ENCODE measurements around the gene MAMSTR. TPM values are rescaled to one million over a fixed set of nuclear protein-coding genes. Genes with fewer than 3 reads are reported as not detected.
A peak's percentile ranks its signal among the peaks of the same experiment; 100 is the strongest.
"Not testable (repeated sequence)": the region's sequence is repeated elsewhere in the genome, so short reads cannot be mapped to it uniquely, and the experiment has no call there.

MAMSTR gene
- 1 to 10 TPM in 1 of 2 donors, under 1 TPM in 1; 0.96 to 1.6 TPM for polyA plus RNA-seq

DNA sequence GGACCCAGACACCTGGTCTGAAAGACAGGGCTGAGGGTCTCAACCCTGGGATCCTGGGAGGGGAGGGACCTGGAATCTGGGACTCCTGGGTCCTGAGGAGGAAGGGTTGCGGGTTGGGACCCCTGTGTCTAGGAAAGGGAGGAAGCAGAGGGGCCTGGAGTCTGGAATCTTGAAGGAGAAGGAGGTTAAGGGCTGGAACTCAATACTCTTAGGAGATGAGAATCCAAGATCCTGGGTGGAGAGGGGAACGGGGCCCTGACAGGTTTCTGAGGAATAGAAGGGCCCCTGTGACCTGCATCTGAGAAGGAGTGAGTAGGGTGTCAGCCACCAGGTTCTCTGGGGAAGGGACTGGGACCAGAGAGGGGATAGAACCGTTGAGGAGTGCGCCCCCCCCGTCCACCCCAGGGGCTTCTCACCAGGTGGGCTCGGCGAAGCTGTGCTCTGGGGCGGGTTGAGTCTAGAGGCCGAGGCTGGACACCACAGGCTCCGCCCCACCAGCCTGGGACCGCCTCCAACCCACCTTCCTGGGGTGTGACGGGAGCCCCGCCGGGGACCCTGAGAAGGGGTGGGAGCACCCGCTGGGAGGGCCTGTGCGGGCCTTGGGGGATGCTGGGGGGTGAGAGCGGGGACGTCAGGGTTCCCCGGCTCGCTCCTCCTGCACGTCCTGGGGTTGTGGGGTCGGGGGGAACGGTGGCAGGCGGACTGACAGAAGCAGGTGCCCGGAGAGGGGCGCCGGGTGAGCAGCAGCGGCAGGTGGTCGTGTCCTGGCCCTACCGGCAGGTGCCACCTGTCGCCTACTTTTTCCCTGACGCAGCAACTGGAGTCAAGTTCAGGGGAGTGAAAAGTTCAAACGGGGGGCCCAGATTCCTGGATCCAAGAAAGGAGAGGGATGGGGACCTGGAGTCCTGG, at the start of gene MAMSTR:
MAMSTR (minus strand) TSS at position 463 of the 909 bp plus-strand sequence. CDS start 694 bp downstream, outside the sequence.
- 70 to 73% methylated on average over 32 to 33 of the region's 33 CpGs for WGBS, 2 donors
- Histone ChIP-seq H3K36me3 (ENCODE audit: control insufficient read depth in 2 of 2, insufficient read depth in 2 of 2, low read length in 1 of 2) (peaks cover 0 to 2% of the 10 kb centered on the region in 2 donors), H3K27ac (ENCODE audit: low read depth in 2 of 2, low read length in 1 of 2) (peak within 1 kb of the TSS; percentile 91 to 93), H3K4me1 (ENCODE audit: control insufficient read depth in 2 of 2, insufficient read depth in 2 of 2, low read length in 1 of 2) (peaks cover 6 to 21% of the 10 kb centered on the region in 2 donors), H3K4me3 (ENCODE audit: low read depth in 1 of 2, low read length in 2 of 2) (peak within 1 kb of the TSS; percentile 48 to 61), H3K9me3 (ENCODE audit: control insufficient read depth in 2 of 2, insufficient read depth in 1 of 2, low read depth in 1 of 2, low read length in 1 of 2) (no peaks in the 10 kb centered on the region), H3K27me3 (ENCODE audit: control insufficient read depth in 1 of 2, insufficient read depth in 2 of 2, low read length in 2 of 2) (no peaks in the 10 kb centered on the region)

- Histone ChIP-seq H3K4me3 (ENCODE audit: low read depth in 1 of 2, low read length in 2 of 2) (no peak overlapping the region), H3K36me3 (ENCODE audit: control insufficient read depth in 2 of 2, insufficient read depth in 2 of 2, low read length in 1 of 2) (no peaks in the 10 kb centered on the region), H3K9me3 (ENCODE audit: control insufficient read depth in 2 of 2, insufficient read depth in 1 of 2, low read depth in 1 of 2, low read length in 1 of 2) (no peaks in the 10 kb centered on the region), H3K27ac (ENCODE audit: low read depth in 2 of 2, low read length in 1 of 2) (no peak overlapping the region), H3K4me1 (ENCODE audit: control insufficient read depth in 2 of 2, insufficient read depth in 2 of 2, low read length in 1 of 2) (no peaks in the 10 kb centered on the region), H3K27me3 (ENCODE audit: control insufficient read depth in 1 of 2, insufficient read depth in 2 of 2, low read length in 2 of 2) (no peaks in the 10 kb centered on the region)
- 67 to 85% methylated on average over 11 of the region's 11 CpGs for WGBS, 2 donors
These were observed 49.6 kb upstream of the MAMSTR start for GRCh38 chr19:48768994-48769713.

DNA sequence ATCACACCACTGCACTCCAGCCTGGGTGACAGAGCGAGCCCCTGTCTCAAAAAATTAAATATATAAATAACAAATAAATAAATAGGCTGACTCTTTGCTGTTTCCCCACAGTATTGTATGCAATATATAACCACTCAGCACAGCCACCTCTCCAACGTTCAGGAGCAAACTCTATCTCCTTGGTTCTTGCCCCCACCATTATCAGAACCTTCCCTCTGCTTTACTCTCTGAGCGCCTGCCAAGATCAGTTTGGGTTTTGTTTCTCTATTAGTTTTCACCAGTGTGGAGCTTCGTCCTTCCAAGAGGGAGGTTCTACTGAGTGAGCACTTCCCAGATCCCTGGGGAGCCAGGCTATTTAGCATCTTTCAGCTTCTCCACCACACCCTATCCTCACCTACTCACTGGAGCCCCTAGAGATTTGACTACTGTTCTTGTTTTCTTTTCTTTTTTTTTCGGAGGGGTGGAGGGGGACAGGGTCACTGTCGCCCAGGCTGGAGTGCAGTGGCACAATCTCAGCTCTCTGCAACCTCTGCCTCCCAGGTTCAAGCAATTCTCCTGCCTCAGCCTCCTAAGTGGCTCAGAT, 48.7 kb upstream of the MAMSTR start:
- not testable (repeated sequence) for H3K27me3 ChIP-seq (ENCODE audit: control insufficient read depth in 1 of 2, insufficient read depth in 2 of 2, low read length in 2 of 2); H3K27ac ChIP-seq (ENCODE audit: low read depth in 2 of 2, low read length in 1 of 2); H3K4me1 ChIP-seq (ENCODE audit: control insufficient read depth in 2 of 2, insufficient read depth in 2 of 2, low read length in 1 of 2); H3K36me3 ChIP-seq (ENCODE audit: control insufficient read depth in 2 of 2, insufficient read depth in 2 of 2, low read length in 1 of 2); H3K4me3 ChIP-seq (ENCODE audit: low read depth in 1 of 2, low read length in 2 of 2); H3K9me3 ChIP-seq (ENCODE audit: control insufficient read depth in 2 of 2, insufficient read depth in 1 of 2, low read depth in 1 of 2, low read length in 1 of 2)
- 39 to 44% methylated on average over 6 of the region's 6 CpGs for WGBS, 2 donors

DNA sequence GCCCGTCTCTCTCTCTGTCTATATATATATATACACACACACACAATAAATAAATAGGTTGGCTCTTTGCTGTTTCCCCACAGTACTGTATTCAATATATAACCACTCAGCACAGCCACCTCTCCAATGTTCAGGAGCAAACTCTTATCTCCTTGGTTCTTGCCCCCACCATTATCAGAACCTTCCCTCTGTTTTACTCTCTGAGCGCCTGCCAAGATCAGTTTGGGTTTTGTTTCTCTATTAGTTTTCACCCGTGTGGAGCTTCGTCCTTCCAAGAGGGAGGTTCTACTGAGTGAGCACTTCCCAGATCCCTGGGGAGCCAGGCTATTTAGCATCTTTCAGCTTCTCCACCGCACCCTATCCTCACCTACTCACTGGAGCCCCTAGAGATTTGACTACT, 46.3 kb upstream of the MAMSTR start:
- 34 to 39% methylated on average over 5 of the region's 5 CpGs for WGBS, 2 donors
- H3K36me3 ChIP-seq (ENCODE audit: control insufficient read depth in 2 of 2, insufficient read depth in 2 of 2, low read length in 1 of 2); H3K9me3 ChIP-seq (ENCODE audit: control insufficient read depth in 2 of 2, insufficient read depth in 1 of 2, low read depth in 1 of 2, low read length in 1 of 2); H3K27me3 ChIP-seq (ENCODE audit: control insufficient read depth in 1 of 2, insufficient read depth in 2 of 2, low read length in 2 of 2); H3K27ac ChIP-seq (ENCODE audit: low read depth in 2 of 2, low read length in 1 of 2); H3K4me3 ChIP-seq (ENCODE audit: low read depth in 1 of 2, low read length in 2 of 2); H3K4me1 ChIP-seq (ENCODE audit: control insufficient read depth in 2 of 2, insufficient read depth in 2 of 2, low read length in 1 of 2): not testable (repeated sequence)

DNA sequence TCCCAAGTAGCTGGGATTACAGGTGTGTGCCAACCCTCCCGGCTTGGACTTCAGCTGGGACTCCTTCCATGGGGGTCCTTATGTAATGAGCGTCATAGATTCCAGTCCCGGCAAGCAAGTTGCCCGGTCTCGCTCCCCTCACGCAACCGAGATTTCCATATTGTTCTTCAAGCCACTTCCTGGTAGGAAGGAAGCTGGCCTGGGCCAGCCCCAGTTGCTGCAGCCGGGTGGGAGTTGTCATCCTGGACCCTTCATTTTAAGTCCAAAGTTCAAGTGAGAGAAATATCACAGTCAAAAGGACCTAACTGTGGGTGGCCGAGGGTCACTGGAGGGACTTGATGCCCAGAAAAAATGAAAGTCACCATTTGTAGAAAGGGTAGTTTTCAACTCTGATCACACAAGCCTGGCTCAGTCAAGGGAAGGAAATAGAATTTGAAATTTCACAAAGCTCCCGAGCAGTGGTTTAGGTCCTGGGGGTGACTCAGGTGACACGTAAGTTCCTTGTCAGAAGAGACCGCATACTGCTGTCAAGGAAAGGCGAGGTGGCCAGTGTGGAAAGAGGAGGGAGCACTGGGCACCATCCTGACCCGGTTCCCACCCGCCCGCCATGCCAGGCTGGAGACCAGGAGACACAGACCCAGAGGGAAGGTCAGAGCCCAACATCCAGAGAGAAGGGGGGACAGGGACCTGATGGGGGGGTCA, 41.1 kb upstream of the MAMSTR start:
- peak overlapping the region in 1 of 2 donors; percentile 61 for H3K27ac ChIP-seq (ENCODE audit: low read depth in 2 of 2, low read length in 1 of 2)
- no peaks in the 10 kb centered on the region for H3K9me3 ChIP-seq (ENCODE audit: control insufficient read depth in 2 of 2, insufficient read depth in 1 of 2, low read depth in 1 of 2, low read length in 1 of 2)
- H3K4me3 ChIP-seq (ENCODE audit: low read depth in 1 of 2, low read length in 2 of 2): no peak overlapping the region
- no peaks in the 10 kb centered on the region for H3K4me1 ChIP-seq (ENCODE audit: control insufficient read depth in 2 of 2, insufficient read depth in 2 of 2, low read length in 1 of 2)
- no peaks in the 10 kb centered on the region for H3K36me3 ChIP-seq (ENCODE audit: control insufficient read depth in 2 of 2, insufficient read depth in 2 of 2, low read length in 1 of 2)
- 63 to 66% methylated on average over 16 of the region's 16 CpGs for WGBS, 2 donors
- no peaks in the 10 kb centered on the region for H3K27me3 ChIP-seq (ENCODE audit: control insufficient read depth in 1 of 2, insufficient read depth in 2 of 2, low read length in 2 of 2)

DNA sequence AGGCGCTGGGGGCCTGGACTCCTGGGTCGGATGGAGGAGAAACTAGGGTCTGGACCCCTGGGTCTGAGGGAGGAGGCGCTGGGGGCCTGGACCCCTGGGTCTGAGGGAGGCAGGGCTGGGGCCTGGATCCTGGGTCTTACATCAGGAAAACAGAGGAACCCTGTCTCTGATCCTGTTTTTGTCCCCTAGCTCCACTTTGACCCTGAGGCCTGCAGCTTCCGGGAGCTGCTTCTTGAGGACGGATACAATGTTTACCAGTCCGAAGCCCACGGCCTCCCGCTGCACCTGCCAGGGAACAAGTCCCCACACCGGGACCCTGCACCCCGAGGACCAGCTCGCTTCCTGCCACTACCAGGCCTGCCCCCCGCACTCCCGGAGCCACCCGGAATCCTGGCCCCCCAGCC, 38.2 kb upstream of the MAMSTR start:
- Histone ChIP-seq H3K36me3 (ENCODE audit: control insufficient read depth in 2 of 2, insufficient read depth in 2 of 2, low read length in 1 of 2) (no peaks in the 10 kb centered on the region), H3K27ac (ENCODE audit: low read depth in 2 of 2, low read length in 1 of 2) (no peak overlapping the region), H3K27me3 (ENCODE audit: control insufficient read depth in 1 of 2, insufficient read depth in 2 of 2, low read length in 2 of 2) (no peaks in the 10 kb centered on the region), H3K4me3 (ENCODE audit: low read depth in 1 of 2, low read length in 2 of 2) (no peak overlapping the region), H3K4me1 (ENCODE audit: control insufficient read depth in 2 of 2, insufficient read depth in 2 of 2, low read length in 1 of 2) (peaks cover 0 to 2% of the 10 kb centered on the region in 2 donors), H3K9me3 (ENCODE audit: control insufficient read depth in 2 of 2, insufficient read depth in 1 of 2, low read depth in 1 of 2, low read length in 1 of 2) (no peaks in the 10 kb centered on the region)
- 90 to 92% methylated on average over 14 of the region's 14 CpGs for WGBS, 2 donors

GRCh38 chr19:48757089-48757675, 37.7 kb upstream of the MAMSTR start:
- Histone ChIP-seq H3K27me3 (ENCODE audit: control insufficient read depth in 1 of 2, insufficient read depth in 2 of 2, low read length in 2 of 2) (no peaks in the 10 kb centered on the region), H3K4me1 (ENCODE audit: control insufficient read depth in 2 of 2, insufficient read depth in 2 of 2, low read length in 1 of 2) (peaks cover 0 to 5% of the 10 kb centered on the region in 2 donors), H3K4me3 (ENCODE audit: low read depth in 1 of 2, low read length in 2 of 2) (no peak overlapping the region), H3K27ac (ENCODE audit: low read depth in 2 of 2, low read length in 1 of 2) (no peak overlapping the region), H3K9me3 (ENCODE audit: control insufficient read depth in 2 of 2, insufficient read depth in 1 of 2, low read depth in 1 of 2, low read length in 1 of 2) (no peaks in the 10 kb centered on the region), H3K36me3 (ENCODE audit: control insufficient read depth in 2 of 2, insufficient read depth in 2 of 2, low read length in 1 of 2) (no peaks in the 10 kb centered on the region)
- 82 to 87% methylated on average over 11 to 12 of the region's 12 CpGs for WGBS, 2 donors

- H3K27me3 ChIP-seq (ENCODE audit: control insufficient read depth in 1 of 2, insufficient read depth in 2 of 2, low read length in 2 of 2): no peaks in the 10 kb centered on the region
- no peak overlapping the region for H3K4me3 ChIP-seq (ENCODE audit: low read depth in 1 of 2, low read length in 2 of 2)
- 75 to 79% methylated on average over 9 of the region's 9 CpGs for WGBS, 2 donors
- H3K4me1 ChIP-seq (ENCODE audit: control insufficient read depth in 2 of 2, insufficient read depth in 2 of 2, low read length in 1 of 2): peaks cover 0 to 5% of the 10 kb centered on the region in 2 donors
- no peak overlapping the region for H3K27ac ChIP-seq (ENCODE audit: low read depth in 2 of 2, low read length in 1 of 2)
- no peaks in the 10 kb centered on the region for H3K36me3 ChIP-seq (ENCODE audit: control insufficient read depth in 2 of 2, insufficient read depth in 2 of 2, low read length in 1 of 2)
- H3K9me3 ChIP-seq (ENCODE audit: control insufficient read depth in 2 of 2, insufficient read depth in 1 of 2, low read depth in 1 of 2, low read length in 1 of 2): no peaks in the 10 kb centered on the region
These were observed 37.2 kb upstream of the MAMSTR start for GRCh38 chr19:48756686-48757085.

DNA sequence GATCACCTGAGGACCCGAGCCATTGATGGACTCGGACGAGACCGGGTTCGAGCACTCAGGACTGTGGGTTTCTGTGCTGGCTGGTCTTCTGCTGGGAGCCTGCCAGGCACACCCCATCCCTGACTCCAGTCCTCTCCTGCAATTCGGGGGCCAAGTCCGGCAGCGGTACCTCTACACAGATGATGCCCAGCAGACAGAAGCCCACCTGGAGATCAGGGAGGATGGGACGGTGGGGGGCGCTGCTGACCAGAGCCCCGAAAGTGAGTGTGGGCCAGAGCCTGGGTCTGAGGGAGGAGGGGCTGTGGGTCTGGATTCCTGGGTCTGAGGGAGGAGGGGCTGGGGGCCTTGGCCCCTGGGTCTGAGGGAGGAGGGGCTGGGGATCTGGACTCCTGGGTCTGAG, 36.7 kb upstream of the MAMSTR start:
- no peaks in the 10 kb centered on the region for H3K27me3 ChIP-seq (ENCODE audit: control insufficient read depth in 1 of 2, insufficient read depth in 2 of 2, low read length in 2 of 2)
- H3K27ac ChIP-seq (ENCODE audit: low read depth in 2 of 2, low read length in 1 of 2): no peak overlapping the region
- no peaks in the 10 kb centered on the region for H3K9me3 ChIP-seq (ENCODE audit: control insufficient read depth in 2 of 2, insufficient read depth in 1 of 2, low read depth in 1 of 2, low read length in 1 of 2)
- H3K4me3 ChIP-seq (ENCODE audit: low read depth in 1 of 2, low read length in 2 of 2): no peak overlapping the region
- H3K36me3 ChIP-seq (ENCODE audit: control insufficient read depth in 2 of 2, insufficient read depth in 2 of 2, low read length in 1 of 2): no peaks in the 10 kb centered on the region
- peaks cover 0 to 5% of the 10 kb centered on the region in 2 donors for H3K4me1 ChIP-seq (ENCODE audit: control insufficient read depth in 2 of 2, insufficient read depth in 2 of 2, low read length in 1 of 2)
- WGBS, 2 donors: 92 to 96% methylated on average over 11 of the region's 11 CpGs

Data from esophagus (tissue), 2 donors.